ENCODE results near the gene KLHL2.
"Not testable (repeated sequence)": the region's sequence is repeated elsewhere in the genome, so short reads cannot be mapped to it uniquely, and the experiment has no call there.

The KLHL2 gene

DNA sequence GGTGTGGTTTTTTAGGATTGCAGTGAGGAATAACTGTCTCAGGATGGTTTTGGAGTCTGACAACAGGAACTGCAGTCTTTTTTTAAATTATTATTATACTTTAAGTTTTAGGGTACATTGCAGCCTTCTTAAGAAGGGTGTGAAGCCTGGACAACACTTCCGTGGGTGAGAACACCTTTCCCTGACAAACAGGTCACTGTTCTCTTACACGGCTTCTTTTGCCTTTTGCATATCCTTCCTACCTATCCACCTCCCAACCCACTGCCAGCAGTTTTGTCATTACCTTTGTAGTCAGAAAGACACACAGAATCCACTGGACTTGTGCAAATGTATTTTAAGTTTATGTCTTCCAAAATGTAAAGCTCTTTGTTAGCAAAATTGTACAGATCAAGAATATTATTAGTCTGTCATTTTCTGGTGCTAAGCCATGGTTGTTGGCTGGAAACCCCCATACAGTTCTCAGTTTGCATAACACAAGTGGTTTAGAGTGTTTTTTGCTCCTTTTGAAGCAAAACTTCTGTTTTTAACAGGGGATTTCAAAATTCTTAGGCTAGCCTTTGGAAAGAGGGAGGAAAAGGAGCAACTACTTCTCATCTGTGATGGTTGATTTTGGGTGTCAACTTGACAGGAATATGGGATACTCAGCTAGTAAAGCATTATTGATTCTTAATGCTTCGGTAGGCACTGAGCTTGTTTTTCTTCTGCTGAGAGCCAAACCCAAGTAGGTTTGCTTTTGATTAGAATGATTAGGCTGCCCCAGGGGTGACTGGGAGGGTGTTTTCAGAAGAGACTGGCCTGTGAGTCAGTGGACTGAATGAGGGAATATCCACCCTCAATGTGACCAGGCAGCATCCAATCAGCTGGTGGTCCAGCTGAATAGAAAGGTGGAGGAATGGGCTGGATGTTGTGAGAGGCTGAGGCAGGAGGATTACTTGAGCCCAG, 29.4 kb upstream of the KLHL2 start:
- TF ChIP-seq, protein P1, sequence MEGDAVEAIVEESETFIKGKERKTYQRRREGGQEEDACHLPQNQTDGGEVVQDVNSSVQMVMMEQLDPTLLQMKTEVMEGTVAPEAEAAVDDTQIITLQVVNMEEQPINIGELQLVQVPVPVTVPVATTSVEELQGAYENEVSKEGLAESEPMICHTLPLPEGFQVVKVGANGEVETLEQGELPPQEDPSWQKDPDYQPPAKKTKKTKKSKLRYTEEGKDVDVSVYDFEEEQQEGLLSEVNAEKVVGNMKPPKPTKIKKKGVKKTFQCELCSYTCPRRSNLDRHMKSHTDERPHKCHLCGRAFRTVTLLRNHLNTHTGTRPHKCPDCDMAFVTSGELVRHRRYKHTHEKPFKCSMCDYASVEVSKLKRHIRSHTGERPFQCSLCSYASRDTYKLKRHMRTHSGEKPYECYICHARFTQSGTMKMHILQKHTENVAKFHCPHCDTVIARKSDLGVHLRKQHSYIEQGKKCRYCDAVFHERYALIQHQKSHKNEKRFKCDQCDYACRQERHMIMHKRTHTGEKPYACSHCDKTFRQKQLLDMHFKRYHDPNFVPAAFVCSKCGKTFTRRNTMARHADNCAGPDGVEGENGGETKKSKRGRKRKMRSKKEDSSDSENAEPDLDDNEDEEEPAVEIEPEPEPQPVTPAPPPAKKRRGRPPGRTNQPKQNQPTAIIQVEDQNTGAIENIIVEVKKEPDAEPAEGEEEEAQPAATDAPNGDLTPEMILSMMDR (IDR thresholded peaks at IDR 0.05; ENCODE audit: insufficient read depth, low read depth, low read length, missing control alignments): no peak
- DNase-seq (ENCODE audit: low read depth): peak; percentile 65

DNA sequence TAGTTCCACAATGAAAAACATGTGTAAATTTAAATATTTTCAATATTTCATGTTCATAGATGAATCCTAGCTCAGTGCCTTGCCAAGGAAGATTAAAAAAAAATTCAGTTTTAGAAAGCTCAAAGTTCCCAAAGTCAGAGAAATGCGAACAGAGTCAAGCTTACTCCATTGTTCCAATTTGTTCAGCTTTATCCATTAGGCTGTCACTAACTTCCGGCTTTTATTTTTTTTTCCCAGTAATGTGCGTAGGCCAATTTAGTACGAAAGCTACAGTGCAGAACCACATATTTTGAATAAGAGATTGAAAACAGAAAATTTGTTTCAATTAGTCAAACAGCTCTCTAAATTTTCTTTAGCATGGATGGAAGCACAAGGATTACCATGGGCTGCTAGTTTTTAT, 23.1 kb upstream of the KLHL2 start:
- DNase-seq (ENCODE audit: low read depth): no peak
- TF ChIP-seq, protein P1 (IDR thresholded peaks at IDR 0.05; ENCODE audit: insufficient read depth, low read depth, low read length, missing control alignments): no peak
- H3K4me3 ChIP-seq (ENCODE audit: low read depth, low read length): no peak overlapping the region

More for the DNA sequence above, 29.4 kb upstream of the KLHL2 start:
- H3K4me3 ChIP-seq (ENCODE audit: low read depth, low read length): no peak overlapping the region; the same call in 1 of the 2 replicates

DNA sequence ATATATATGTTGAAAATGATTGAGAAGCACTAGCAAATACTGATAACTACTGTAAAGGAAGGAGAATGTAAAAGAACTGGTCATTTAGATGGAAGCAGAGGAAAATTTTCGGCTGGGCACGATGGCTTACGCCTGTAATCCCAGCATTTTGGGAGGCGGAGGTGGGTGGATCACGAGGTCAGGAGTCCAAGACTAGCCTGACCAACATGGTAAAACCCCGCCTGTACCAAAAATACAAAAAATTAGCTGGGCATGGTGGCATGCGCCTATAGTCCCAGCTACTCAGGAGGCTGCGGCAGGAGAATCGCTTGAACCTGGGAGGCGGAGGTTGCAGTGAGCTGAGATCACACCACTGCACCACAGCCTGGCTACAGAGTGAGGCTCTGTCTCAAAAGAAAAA, 22.4 kb upstream of the KLHL2 start:
- DNase-seq (ENCODE audit: low read depth); H3K4me3 ChIP-seq (ENCODE audit: low read depth, low read length): not testable (repeated sequence)

DNA sequence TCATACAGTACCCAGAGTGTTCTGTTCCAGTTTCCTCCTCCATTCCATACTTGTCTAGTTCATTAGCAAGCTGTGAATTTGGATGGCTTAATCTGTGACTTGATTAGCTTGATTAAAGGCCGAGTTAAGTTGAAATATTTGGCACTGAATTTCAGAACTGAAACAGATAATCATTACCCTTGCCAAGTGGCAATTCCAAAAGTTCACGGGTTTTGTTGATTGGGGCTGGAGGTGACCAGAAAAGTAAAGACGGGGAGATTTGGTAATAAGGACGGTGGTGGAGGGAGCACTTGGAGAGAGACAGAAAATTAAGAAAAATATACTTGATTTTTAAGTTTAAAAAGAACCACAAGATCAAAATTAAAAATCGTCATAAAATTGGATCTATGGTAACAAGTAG, 21.9 kb upstream of the KLHL2 start:
- H3K4me3 ChIP-seq (ENCODE audit: low read depth, low read length): no peak overlapping the region
- no peak for DNase-seq (ENCODE audit: low read depth)
- TF ChIP-seq, protein P1 (IDR thresholded peaks at IDR 0.05; ENCODE audit: insufficient read depth, low read depth, low read length, missing control alignments): no peak

DNA sequence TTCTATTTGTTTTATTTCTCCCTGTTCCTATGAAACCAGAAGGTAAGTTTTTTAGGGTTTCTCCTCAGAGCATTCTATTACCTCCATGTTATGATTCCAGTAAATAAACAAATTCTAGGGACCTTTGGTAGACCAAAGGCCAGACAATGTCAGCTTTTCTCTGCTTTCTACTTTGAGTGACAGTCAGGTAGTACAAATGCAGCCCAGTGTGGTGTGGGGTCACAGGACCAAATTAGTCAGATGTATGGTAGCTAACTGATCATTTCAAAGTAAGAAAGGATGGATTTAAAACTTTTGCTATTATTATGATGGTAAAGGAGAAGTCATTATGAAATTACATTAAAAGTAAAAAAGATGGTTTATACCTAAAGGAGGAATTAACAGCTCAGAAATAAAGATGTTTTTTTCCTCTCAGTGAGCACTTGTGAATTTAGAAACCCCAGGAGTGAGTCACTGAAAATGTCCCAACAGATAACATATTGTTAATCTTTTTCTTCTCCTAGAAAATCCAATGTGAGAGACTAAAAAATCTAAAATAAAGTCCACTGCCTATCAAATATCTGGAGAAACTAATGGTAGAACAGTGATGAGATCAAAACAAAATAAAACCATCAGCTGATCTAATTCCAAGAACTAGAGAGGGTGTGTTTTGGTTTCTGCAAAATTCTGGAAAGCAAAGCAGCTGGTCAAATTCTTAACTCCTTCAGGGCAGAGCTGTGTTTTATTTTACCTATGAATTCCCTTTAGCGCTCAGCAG, 16.6 kb upstream of the KLHL2 start:
- H3K4me3 ChIP-seq (ENCODE audit: low read depth, low read length): no peak overlapping the region
- TF ChIP-seq, protein P1 (IDR thresholded peaks at IDR 0.05; ENCODE audit: insufficient read depth, low read depth, low read length, missing control alignments): no peak
- DNase-seq (ENCODE audit: low read depth): no peak

DNA sequence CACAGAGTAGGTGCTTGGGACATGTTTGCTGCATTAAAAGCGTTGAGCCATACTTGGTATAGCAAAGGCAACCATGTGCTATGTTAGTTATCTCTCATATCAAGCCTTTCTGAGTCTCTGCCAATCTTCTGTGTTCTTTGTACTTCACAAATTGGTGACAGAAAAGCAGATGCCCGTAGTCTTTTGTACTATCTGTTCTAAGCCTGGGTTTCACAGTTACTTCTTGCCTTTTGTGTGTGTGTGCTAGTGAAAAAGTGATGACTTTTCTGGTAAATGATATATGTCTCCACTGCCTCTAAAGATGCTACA, 16.1 kb upstream of the KLHL2 start:
- no peak for DNase-seq (ENCODE audit: low read depth)
- H3K4me3 ChIP-seq (ENCODE audit: low read depth, low read length): no peak overlapping the region
- TF ChIP-seq, protein P1 (IDR thresholded peaks at IDR 0.05; ENCODE audit: insufficient read depth, low read depth, low read length, missing control alignments): no peak

DNA sequence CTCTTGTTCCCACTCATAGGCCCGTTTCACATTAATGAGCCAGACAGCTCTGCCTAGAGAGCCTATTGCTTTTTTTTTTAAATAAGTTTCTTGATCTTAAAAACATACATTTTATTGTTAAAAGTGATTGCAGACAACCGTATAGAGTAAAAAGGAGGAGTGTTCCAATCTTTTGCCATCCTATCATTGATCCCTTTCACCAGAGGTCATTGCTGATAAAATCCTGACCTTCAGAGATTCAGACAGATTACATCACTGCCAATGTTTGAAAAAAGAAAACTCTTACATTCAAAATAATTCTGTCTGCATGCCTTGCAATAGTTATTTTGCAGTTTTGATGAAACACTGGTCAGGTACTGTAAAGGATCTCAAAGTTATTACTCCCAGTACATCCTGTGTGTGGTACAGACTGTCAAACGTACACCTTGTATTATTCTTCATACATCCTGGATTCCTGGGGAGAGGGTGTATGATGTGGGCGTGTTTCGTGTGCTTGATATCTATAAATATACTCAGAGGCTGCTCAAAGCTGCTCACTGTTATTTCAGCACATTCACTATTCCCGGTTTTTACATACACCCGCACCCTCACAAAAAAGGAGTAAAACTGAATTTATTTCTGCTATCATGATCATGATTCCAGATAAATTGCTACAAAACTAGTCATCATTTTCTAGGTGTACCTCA, 15.4 kb upstream of the KLHL2 start:
- H3K4me3 ChIP-seq (ENCODE audit: low read depth, low read length): no peak overlapping the region
- TF ChIP-seq, protein P1 (IDR thresholded peaks at IDR 0.05; ENCODE audit: insufficient read depth, low read depth, low read length, missing control alignments): no peak
- no peak for DNase-seq (ENCODE audit: low read depth)
